Caco-2 (cell line): Measurements from ENCODE around the gene DCBLD2. TPM values are rescaled to one million over a fixed set of nuclear protein-coding genes. Genes with fewer than 3 reads are reported as not detected.

Experiments used
- BruUV-seq: library from RNA; stranded (reverse); fragments of 400-500 nt; replicated peaks from 2 replicates; lab custom pipeline; 2021; lab: Mats Ljungman, UMichigan
- CTCF ChIA-PET: fragments of 300-600 bp; sonication (Branson Sonifier 250); formaldehyde crosslinking; loops from one replicate; lab custom pipeline; 2022; ENCODE audit warnings: antibody characterized with exemption; lab: Charles Lee
- POLR2A ChIA-PET: fragments of 300-600 bp; sonication (Branson Sonifier 250); formaldehyde crosslinking; loops from one replicate; lab custom pipeline; 2022; ENCODE audit warnings: antibody characterized with exemption; lab: Charles Lee
- DNase-seq, 2 experiments: peaks; one replicate each; pipeline versions ENCODE4 v3.0.0 to v3.0.0-alpha.2; 2020 to 2022
- H3K27me3 ChIP-seq: replicated peaks from 2 replicates; pipeline ENCODE4 v1.6.0; 2011; ENCODE audit warnings: low read length; ENCODE audit not compliant: control insufficient read depth, insufficient read depth
- H3K36me3 ChIP-seq: 2 replicates; pipeline ENCODE4 v1.5.1; 2011; ENCODE audit warnings: low read length; ENCODE audit not compliant: control insufficient read depth, insufficient read depth
- H3K4me1 ChIP-seq: fragments of 250-450 bp; sonication (Bioruptor Pico); 2 replicates; pipeline ENCODE4 v1.5.1; 2020; ENCODE audit warnings: mild to moderate bottlenecking
- H3K4me3 ChIP-seq: 2 replicates; pipeline ENCODE4 v1.5.1; 2011; ENCODE audit warnings: low read depth, mild to moderate bottlenecking, control low read depth, low read length
- H3K9me3 ChIP-seq: fragments of 250-450 bp; sonication (Bioruptor Pico); 2 replicates; pipeline ENCODE4 v1.5.1; 2020; ENCODE audit warnings: mild to moderate bottlenecking, moderate library complexity
- H3K27ac Mint-ChIP-seq: one replicate; pipeline ENCODE4 v1.8.0; 2022; ENCODE audit warnings: mixed read lengths; ENCODE audit not compliant: unreplicated experiment
- H3K27me3 Mint-ChIP-seq: one replicate; pipeline ENCODE4 v1.8.0; 2022; ENCODE audit warnings: mixed read lengths; ENCODE audit not compliant: insufficient read depth, unreplicated experiment
- H3K36me3 Mint-ChIP-seq: one replicate; pipeline ENCODE4 v1.8.0; 2022; ENCODE audit warnings: mild to moderate bottlenecking, mixed read lengths; ENCODE audit not compliant: insufficient read depth, unreplicated experiment
- H3K4me1 Mint-ChIP-seq: one replicate; pipeline ENCODE4 v1.8.0; 2022; ENCODE audit warnings: low read depth, mixed read lengths; ENCODE audit not compliant: unreplicated experiment
- H3K4me3 Mint-ChIP-seq: one replicate; pipeline ENCODE4 v1.8.0; 2022; ENCODE audit warnings: mild to moderate bottlenecking, moderate library complexity, mixed read lengths; ENCODE audit not compliant: unreplicated experiment
- H3K9me3 Mint-ChIP-seq: one replicate; pipeline ENCODE4 v1.8.0; 2022; ENCODE audit warnings: mixed read lengths; ENCODE audit not compliant: unreplicated experiment
- CTCF ChIP-seq, 2 experiments: fragments of 200-600 bp in 1 of 2; IDR thresholded peaks; 1 replicate in 1 of 2; 2 replicates in 1 of 2; pipeline versions ENCODE4 v1.5.1 to v1.8.0; 2011 to 2022; ENCODE audit warnings: antibody characterized with exemption in 1 of 2, control low read depth in 1 of 2, inconsistent platforms in 1 of 2, low read depth in 1 of 2, low read length in 1 of 2, mild to moderate bottlenecking in 1 of 2, moderate library complexity in 1 of 2; ENCODE audit not compliant: insufficient read depth in 1 of 2, severe bottlenecking in 1 of 2, unreplicated experiment in 1 of 2
- intact Hi-C: fragments of 100-400 bp; cut with micrococcal nuclease; formaldehyde crosslinking; loops from one replicate; pipeline ENCODE4 v1.10.0; 2022; ENCODE audit not compliant: unreplicated experiment
- total RNA-seq: library from RNA; stranded (reverse); gene quantifications from 2 replicates; pipeline ENCODE4 v1.2.3, GENCODE V29; 2022

Gene DCBLD2
- total RNA-seq, 1 experiment from 2014 or later = 53.0 TPM

- Histone ChIP-seq H3K4me3 (no peak overlapping the region), H3K27me3 (no peaks in the 10 kb centered on the region), H3K4me1 (peaks cover 54% of the 10 kb centered on the region), H3K36me3 (peaks cover 1% of the 10 kb centered on the region), H3K9me3 (no peaks in the 10 kb centered on the region)
- TF ChIP-seq CTCF (IDR thresholded peaks at IDR 0.05; ENCODE audit: insufficient read depth in 1 of 2, low read depth in 1 of 2, low read length in 1 of 2, severe bottlenecking in 1 of 2, unreplicated experiment in 1 of 2) = no peak
- Mint-ChIP-seq H3K4me3 (peak overlapping the region; percentile 55), H3K9me3 (no peaks in the 10 kb centered on the region), H3K27me3 (no peaks in the 10 kb centered on the region), H3K4me1 (peaks cover 28% of the 10 kb centered on the region), H3K27ac (peak overlapping the region; percentile 81), H3K36me3 (peaks cover 65% of the 10 kb centered on the region)
- ChIA-PET CTCF (no interaction called here), POLR2A (no interaction called here)
- BruUV-seq = no TSS peak
- intact Hi-C loops = no loop called here
- DNase-seq = no peak
Measured at GRCh38 chr3:98784666-98785600, 116.6 kb downstream of the DCBLD2 start.

- no peaks in the 10 kb centered on the region for H3K27me3 ChIP-seq
- Mint-ChIP-seq H3K4me3 (no peak overlapping the region), H3K27ac (no peak overlapping the region), H3K36me3 (peaks cover 71% of the 10 kb centered on the region), H3K4me1 (peaks cover 37% of the 10 kb centered on the region), H3K27me3 (no peaks in the 10 kb centered on the region), H3K9me3 (no peaks in the 10 kb centered on the region)
- DNase-seq = no peak
- CTCF ChIA-PET = no interaction called here
- no TSS peak for BruUV-seq
- POLR2A ChIA-PET = no interaction called here
- H3K4me3 ChIP-seq = no peak overlapping the region
- no peak for TF ChIP-seq CTCF (IDR thresholded peaks at IDR 0.05; ENCODE audit: insufficient read depth in 1 of 2, low read depth in 1 of 2, low read length in 1 of 2, severe bottlenecking in 1 of 2, unreplicated experiment in 1 of 2)
- H3K9me3 ChIP-seq = no peaks in the 10 kb centered on the region
- intact Hi-C loops = no loop called here
- H3K4me1 ChIP-seq = peaks cover 63% of the 10 kb centered on the region
- H3K36me3 ChIP-seq = peaks cover 1% of the 10 kb centered on the region
Measured at GRCh38 chr3:98784042-98784441, 117.5 kb downstream of the DCBLD2 start.

GRCh38 chr3:98782824-98783500 lies 118.5 kb downstream of the DCBLD2 start:
- no peak overlapping the region for H3K4me3 ChIP-seq
- Mint-ChIP-seq H3K27me3 (no peaks in the 10 kb centered on the region), H3K4me3 (no peak overlapping the region), H3K4me1 (peaks cover 48% of the 10 kb centered on the region), H3K27ac (no peak overlapping the region), H3K36me3 (peaks cover 72% of the 10 kb centered on the region), H3K9me3 (no peaks in the 10 kb centered on the region)
- H3K27me3 ChIP-seq = no peaks in the 10 kb centered on the region
- H3K4me1 ChIP-seq = peaks cover 70% of the 10 kb centered on the region
- peaks cover 2% of the 10 kb centered on the region; the same call in 1 of the 2 replicates for H3K36me3 ChIP-seq
- DNase-seq = no peak
- ChIA-PET CTCF (no interaction called here), POLR2A (interaction anchor here (0.5 kb wide), 1 partner anchor 51 kb away, joined by 3 read pairs; no protein-coding TSS in a partner anchor)
- BruUV-seq = no TSS peak
- TF ChIP-seq CTCF (IDR thresholded peaks at IDR 0.05; ENCODE audit: insufficient read depth in 1 of 2, low read depth in 1 of 2, low read length in 1 of 2, severe bottlenecking in 1 of 2, unreplicated experiment in 1 of 2) = no peak
- intact Hi-C loops = no loop called here
- H3K9me3 ChIP-seq = no peaks in the 10 kb centered on the region
